Activated naive CD4-positive, alpha-beta T cell treated with anti-CD3 and anti-CD28 coated beads, Interleukin-2, amount 10 ng/mL, durations not matched to agents 7 days and 5 days (primary cell): ENCODE results near the gene AUH.
A peak's percentile ranks its signal among the peaks of the same experiment; 100 is the strongest.

Source experiments
- CTCF ChIA-PET: fragments of 350-600 bp; sonication (Branson Sonifier 250); formaldehyde crosslinking; loops from one replicate; lab custom pipeline; 2021; ENCODE audit warnings: antibody characterized with exemption; lab: Charles Lee
- DNase-seq: peaks from one replicate; pipeline ENCODE4 v3.0.0-alpha.2; 2020
- H3K27ac Mint-ChIP-seq: one replicate; pipeline ENCODE4 v1.8.0; 2021; ENCODE audit warnings: mild to moderate bottlenecking, moderate library complexity, mixed read lengths
- H3K27me3 Mint-ChIP-seq: one replicate; pipeline ENCODE4 v1.8.0; 2021; ENCODE audit warnings: mild to moderate bottlenecking, mixed read lengths
- H3K36me3 Mint-ChIP-seq: one replicate; pipeline ENCODE4 v1.8.0; 2021; ENCODE audit warnings: mixed read lengths
- H3K4me1 Mint-ChIP-seq: one replicate; pipeline ENCODE4 v1.8.0; 2021; ENCODE audit warnings: mixed read lengths
- H3K4me3 Mint-ChIP-seq: one replicate; pipeline ENCODE4 v1.8.0; 2021; ENCODE audit warnings: mild to moderate bottlenecking, moderate library complexity, mixed read lengths
- H3K9me3 Mint-ChIP-seq: one replicate; pipeline ENCODE4 v1.8.0; 2021; ENCODE audit warnings: mixed read lengths

The AUH gene

DNA sequence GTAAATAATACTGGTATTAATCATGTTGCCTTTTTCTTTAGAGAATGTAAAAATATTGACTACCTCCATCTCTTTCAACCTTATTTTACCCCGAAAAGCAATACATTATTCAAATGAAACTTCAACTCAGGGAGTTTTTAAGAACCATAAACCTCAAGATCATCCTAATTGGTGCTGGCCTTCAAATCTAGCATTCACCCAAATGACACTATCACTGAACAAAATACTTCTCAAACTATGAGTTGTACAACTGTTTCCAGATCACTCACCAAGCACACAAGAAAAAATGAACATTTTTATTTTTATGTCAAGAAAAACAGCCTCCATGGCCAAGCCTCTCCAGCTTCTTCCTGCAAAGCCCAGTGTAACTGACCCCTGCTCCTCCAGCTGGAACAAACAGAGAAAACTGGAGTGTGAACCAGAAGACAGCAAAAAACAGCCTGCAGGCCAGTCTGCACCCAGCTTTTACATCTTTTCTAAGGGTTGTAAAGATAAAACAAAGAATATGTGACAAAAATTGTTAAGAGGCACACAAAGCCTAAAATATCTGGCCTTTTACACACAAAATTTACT lies 21.2 kb downstream of the AUH start:
- CTCF ChIA-PET: interaction anchor here (0.6 to 1.3 kb wide), 4 partner anchors 93 to 1614 kb away, joined by 3 to 4 read pairs (median 4); no protein-coding TSS in a partner anchor
- H3K4me1 Mint-ChIP-seq: peaks cover 10% of the 10 kb centered on the region
- H3K27ac Mint-ChIP-seq: no peak overlapping the region
- no peak overlapping the region for H3K4me3 Mint-ChIP-seq
- no peaks in the 10 kb centered on the region for H3K9me3 Mint-ChIP-seq
- H3K36me3 Mint-ChIP-seq: peaks cover 54% of the 10 kb centered on the region
- DNase-seq: no peak
- H3K27me3 Mint-ChIP-seq: no peaks in the 10 kb centered on the region

DNA sequence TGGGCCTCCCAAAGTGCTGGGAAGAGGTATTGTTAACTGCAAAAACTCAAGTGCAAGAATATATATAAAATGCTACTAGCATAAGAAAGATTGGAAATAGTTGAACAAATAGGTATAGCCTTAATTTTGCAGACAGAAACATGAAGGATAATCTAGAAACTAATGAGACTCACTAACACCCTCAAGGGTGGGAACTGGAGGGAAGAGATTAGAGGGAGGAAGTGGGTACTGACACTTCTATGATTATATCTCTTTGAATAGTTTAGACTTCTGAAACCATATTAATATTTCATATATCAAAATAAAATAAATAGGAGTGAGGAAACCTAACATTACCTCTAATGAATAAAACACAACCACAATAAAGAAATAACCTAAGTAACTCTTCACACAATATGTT lies 23.0 kb downstream of the AUH start:
- H3K9me3 Mint-ChIP-seq: no peaks in the 10 kb centered on the region
- peaks cover 10% of the 10 kb centered on the region for H3K4me1 Mint-ChIP-seq
- H3K27ac Mint-ChIP-seq: no peak overlapping the region
- CTCF ChIA-PET: interaction anchor here (0.6 kb wide), 1 partner anchor 216 kb away, joined by 3 read pairs; no protein-coding TSS in a partner anchor
- DNase-seq: no peak
- peaks cover 48% of the 10 kb centered on the region for H3K36me3 Mint-ChIP-seq
- H3K4me3 Mint-ChIP-seq: no peak overlapping the region
- no peaks in the 10 kb centered on the region for H3K27me3 Mint-ChIP-seq

- Mint-ChIP-seq H3K27me3 (no peaks in the 10 kb centered on the region), H3K4me1 (peaks cover 10% of the 10 kb centered on the region), H3K9me3 (no peaks in the 10 kb centered on the region), H3K4me3 (no peak overlapping the region), H3K27ac (no peak overlapping the region), H3K36me3 (peaks cover 43% of the 10 kb centered on the region)
- no peak for DNase-seq
- CTCF ChIA-PET: interaction anchor here (1.5 kb wide), 1 partner anchor 10 kb away, joined by 3 read pairs; no protein-coding TSS in a partner anchor
These were observed 24.9 kb downstream of the AUH start for GRCh38 chr9:91336786-91337185.

DNA sequence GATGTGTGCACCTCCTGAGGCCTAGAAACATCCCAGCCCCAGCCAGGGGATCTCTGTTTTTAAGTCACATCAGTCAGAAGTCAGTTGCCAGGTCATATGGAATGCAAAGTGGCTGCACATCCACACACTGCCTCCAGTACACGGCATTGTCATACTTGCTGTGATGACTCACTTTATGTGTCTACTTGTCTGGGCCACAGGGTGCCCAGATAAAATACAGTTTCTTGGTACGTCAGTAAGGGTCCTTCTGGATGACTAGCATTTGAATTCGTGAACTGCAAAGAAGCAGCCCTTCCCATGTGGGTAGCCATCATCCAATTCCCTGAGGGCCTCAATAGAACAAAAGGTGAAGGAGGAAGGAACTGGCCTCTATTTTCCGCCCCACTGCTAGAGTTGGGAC lies 27.7 kb downstream of the AUH start:
- peaks cover 4% of the 10 kb centered on the region for H3K4me1 Mint-ChIP-seq
- no peak for DNase-seq
- no peaks in the 10 kb centered on the region for H3K27me3 Mint-ChIP-seq
- H3K4me3 Mint-ChIP-seq: no peak overlapping the region
- H3K27ac Mint-ChIP-seq: no peak overlapping the region
- CTCF ChIA-PET: interaction anchor here (0.6 kb wide), 1 partner anchor 393 kb away, joined by 3 read pairs; no protein-coding TSS in a partner anchor
- H3K36me3 Mint-ChIP-seq: peaks cover 32% of the 10 kb centered on the region
- H3K9me3 Mint-ChIP-seq: peaks cover 2% of the 10 kb centered on the region

- Mint-ChIP-seq H3K4me3 (no peak overlapping the region), H3K36me3 (peaks cover 35% of the 10 kb centered on the region), H3K9me3 (peaks cover 4% of the 10 kb centered on the region), H3K27ac (no peak overlapping the region), H3K27me3 (no peaks in the 10 kb centered on the region), H3K4me1 (peaks cover 3% of the 10 kb centered on the region)
- DNase-seq: no peak
- CTCF ChIA-PET: interaction anchor here (0.6 to 0.7 kb wide), 2 partner anchors 296 to 393 kb away, joined by 3 read pairs; no protein-coding TSS in a partner anchor
These were observed 28.2 kb downstream of the AUH start for GRCh38 chr9:91333551-91333950.

DNA sequence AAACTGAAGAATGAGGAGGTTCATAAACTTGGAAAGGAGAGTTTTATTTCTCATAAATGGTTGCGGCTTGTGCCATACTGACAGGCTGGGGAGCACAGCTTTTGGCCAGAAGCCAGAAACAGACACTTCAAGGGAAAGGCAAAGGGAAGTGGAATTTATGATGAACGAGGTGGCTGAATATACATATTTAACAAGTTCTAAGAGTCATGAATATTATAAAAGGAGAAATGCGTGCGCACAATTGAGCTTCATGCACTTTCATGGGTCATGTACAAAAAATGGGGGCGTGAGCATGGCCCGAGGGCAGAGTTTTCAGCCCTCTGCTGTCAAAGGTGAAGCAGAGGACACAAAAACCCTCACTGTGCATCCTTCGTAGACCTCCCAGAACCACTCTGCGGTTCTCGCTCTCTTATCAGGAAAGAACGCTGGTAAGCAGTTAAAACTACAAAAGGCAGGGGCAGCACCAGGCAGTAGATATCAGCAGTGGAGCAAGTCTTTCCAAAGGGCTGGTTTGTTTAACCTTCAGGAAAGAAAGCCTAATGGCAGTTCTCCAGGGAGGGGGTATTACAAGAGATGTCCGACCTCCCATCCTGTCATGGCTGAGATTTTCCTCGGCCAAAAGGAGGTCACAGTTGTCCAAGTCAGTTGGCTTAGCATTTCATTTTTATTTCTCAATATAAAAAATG lies 29.0 kb downstream of the AUH start:
- no peak for DNase-seq
- CTCF ChIA-PET: no interaction called here
- Mint-ChIP-seq H3K27ac (no peak overlapping the region), H3K36me3 (peaks cover 36% of the 10 kb centered on the region), H3K27me3 (no peaks in the 10 kb centered on the region), H3K4me3 (no peak overlapping the region), H3K9me3 (peaks cover 9% of the 10 kb centered on the region), H3K4me1 (peaks cover 2% of the 10 kb centered on the region)

DNA sequence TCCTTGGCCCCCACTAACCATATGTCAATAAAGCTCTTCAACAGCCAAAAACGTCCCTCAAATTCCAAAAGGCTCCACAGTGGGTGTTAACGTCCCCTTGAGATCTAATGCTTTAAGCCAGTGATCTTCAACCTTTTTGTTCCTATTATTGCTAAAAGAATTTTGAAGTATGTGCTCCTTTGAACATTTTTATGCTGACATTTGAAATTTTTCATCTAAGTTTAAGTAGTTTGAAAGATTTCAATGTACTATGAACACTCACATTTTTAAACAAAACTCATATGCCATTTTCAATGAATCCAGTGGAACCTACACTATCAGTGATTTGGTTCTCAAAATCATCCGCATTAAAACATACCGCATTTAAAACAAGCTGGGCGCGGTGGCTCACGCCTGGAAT lies 29.9 kb downstream of the AUH start:
- H3K27me3 Mint-ChIP-seq: no peaks in the 10 kb centered on the region
- H3K4me1 Mint-ChIP-seq: no peaks in the 10 kb centered on the region
- H3K9me3 Mint-ChIP-seq: peaks cover 12% of the 10 kb centered on the region
- peaks cover 38% of the 10 kb centered on the region for H3K36me3 Mint-ChIP-seq
- H3K27ac Mint-ChIP-seq: no peak overlapping the region
- DNase-seq: no peak
- CTCF ChIA-PET: no interaction called here
- no peak overlapping the region for H3K4me3 Mint-ChIP-seq

GRCh38 chr9:91328186-91328585 lies 33.5 kb downstream of the AUH start:
- peaks cover 12% of the 10 kb centered on the region for H3K9me3 Mint-ChIP-seq
- H3K27ac Mint-ChIP-seq: no peak overlapping the region
- no peaks in the 10 kb centered on the region for H3K4me1 Mint-ChIP-seq
- CTCF ChIA-PET: no interaction called here
- H3K4me3 Mint-ChIP-seq: no peak overlapping the region
- no peak for DNase-seq
- H3K36me3 Mint-ChIP-seq: peaks cover 36% of the 10 kb centered on the region
- H3K27me3 Mint-ChIP-seq: no peaks in the 10 kb centered on the region

DNA sequence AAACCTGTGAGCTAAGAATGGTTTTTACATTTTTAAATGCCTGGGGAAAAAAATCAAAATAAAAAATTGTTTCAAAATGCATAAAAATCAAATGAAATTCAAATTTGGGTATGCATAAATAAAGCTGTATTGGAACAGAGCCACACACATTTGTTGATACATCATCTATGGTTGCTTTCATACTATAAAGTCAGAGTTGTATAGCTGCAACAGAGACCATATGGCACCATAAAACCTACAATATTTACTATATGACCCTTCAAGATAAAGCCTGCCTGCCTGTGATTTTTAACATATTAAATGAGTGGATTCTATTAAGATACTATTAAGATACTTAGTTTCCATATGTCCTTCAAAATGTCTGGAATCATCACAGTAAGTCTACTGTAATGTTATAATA lies 40.0 kb downstream of the AUH start:
- Mint-ChIP-seq H3K27me3 (no peaks in the 10 kb centered on the region), H3K4me3 (no peak overlapping the region), H3K9me3 (no peaks in the 10 kb centered on the region), H3K27ac (no peak overlapping the region), H3K4me1 (no peaks in the 10 kb centered on the region), H3K36me3 (peaks cover 25% of the 10 kb centered on the region)
- CTCF ChIA-PET: interaction anchor here (1.0 kb wide), 1 partner anchor 8 kb away, joined by 4 read pairs; no protein-coding TSS in a partner anchor
- DNase-seq: no peak

DNA sequence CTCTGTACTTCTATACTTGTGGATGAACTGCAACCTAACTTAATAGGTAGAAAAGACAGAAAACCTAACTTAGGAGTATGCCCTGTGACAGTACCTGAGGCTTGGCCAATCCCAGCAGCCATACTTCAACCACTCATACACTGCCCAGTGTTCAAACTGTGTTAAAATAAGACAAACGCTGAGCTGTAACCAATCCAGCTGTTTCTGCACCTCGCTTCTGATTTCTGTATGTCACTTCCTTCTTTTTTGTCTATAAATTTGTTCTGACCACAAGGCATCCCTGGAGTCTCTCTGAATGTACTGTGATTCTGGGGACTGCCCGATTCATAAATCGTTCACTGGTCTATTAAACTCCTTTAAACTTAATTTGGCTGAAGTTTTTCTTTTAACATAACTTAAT lies 41.4 kb downstream of the AUH start:
- H3K4me1 Mint-ChIP-seq: no peaks in the 10 kb centered on the region
- H3K4me3 Mint-ChIP-seq: no peak overlapping the region
- H3K27ac Mint-ChIP-seq: no peak overlapping the region
- CTCF ChIA-PET: interaction anchor here (1.3 kb wide), 1 partner anchor 231 kb away, joined by 3 read pairs; no protein-coding TSS in a partner anchor
- no peaks in the 10 kb centered on the region for H3K27me3 Mint-ChIP-seq
- no peak for DNase-seq
- no peaks in the 10 kb centered on the region for H3K9me3 Mint-ChIP-seq
- H3K36me3 Mint-ChIP-seq: peaks cover 27% of the 10 kb centered on the region

GRCh38 chr9:91316093-91316492 lies 45.6 kb downstream of the AUH start:
- CTCF ChIA-PET: no interaction called here
- no peaks in the 10 kb centered on the region for H3K4me1 Mint-ChIP-seq
- peaks cover 16% of the 10 kb centered on the region for H3K36me3 Mint-ChIP-seq
- no peak for DNase-seq
- no peak overlapping the region for H3K27ac Mint-ChIP-seq
- no peaks in the 10 kb centered on the region for H3K27me3 Mint-ChIP-seq
- no peaks in the 10 kb centered on the region for H3K9me3 Mint-ChIP-seq
- H3K4me3 Mint-ChIP-seq: no peak overlapping the region

GRCh38 chr9:91315191-91315590 lies 46.5 kb downstream of the AUH start:
- Mint-ChIP-seq H3K9me3 (no peaks in the 10 kb centered on the region), H3K4me1 (no peaks in the 10 kb centered on the region), H3K36me3 (peaks cover 17% of the 10 kb centered on the region), H3K27ac (no peak overlapping the region), H3K4me3 (no peak overlapping the region), H3K27me3 (no peaks in the 10 kb centered on the region)
- DNase-seq: no peak
- CTCF ChIA-PET: interaction anchor here (0.5 kb wide), 1 partner anchor 92 kb away, joined by 3 read pairs; no protein-coding TSS in a partner anchor

- Mint-ChIP-seq H3K27me3 (no peaks in the 10 kb centered on the region), H3K9me3 (no peaks in the 10 kb centered on the region), H3K4me3 (no peak overlapping the region), H3K36me3 (peaks cover 16% of the 10 kb centered on the region), H3K27ac (peak overlapping the region; percentile 35), H3K4me1 (no peaks in the 10 kb centered on the region)
- no peak for DNase-seq
- CTCF ChIA-PET: interaction anchor here (1.2 kb wide), 1 partner anchor 9 kb away, joined by 4 read pairs; no protein-coding TSS in a partner anchor
These were observed 48.9 kb downstream of the AUH start for GRCh38 chr9:91312717-91313325.

GRCh38 chr9:91310037-91310436 lies 51.7 kb downstream of the AUH start:
- Mint-ChIP-seq H3K9me3 (no peaks in the 10 kb centered on the region), H3K4me1 (no peaks in the 10 kb centered on the region), H3K36me3 (peaks cover 14% of the 10 kb centered on the region), H3K27ac (no peak overlapping the region), H3K4me3 (no peak overlapping the region), H3K27me3 (no peaks in the 10 kb centered on the region)
- no peak for DNase-seq
- CTCF ChIA-PET: no interaction called here
